Measurements from ENCODE around the gene NRXN3.

DNA sequence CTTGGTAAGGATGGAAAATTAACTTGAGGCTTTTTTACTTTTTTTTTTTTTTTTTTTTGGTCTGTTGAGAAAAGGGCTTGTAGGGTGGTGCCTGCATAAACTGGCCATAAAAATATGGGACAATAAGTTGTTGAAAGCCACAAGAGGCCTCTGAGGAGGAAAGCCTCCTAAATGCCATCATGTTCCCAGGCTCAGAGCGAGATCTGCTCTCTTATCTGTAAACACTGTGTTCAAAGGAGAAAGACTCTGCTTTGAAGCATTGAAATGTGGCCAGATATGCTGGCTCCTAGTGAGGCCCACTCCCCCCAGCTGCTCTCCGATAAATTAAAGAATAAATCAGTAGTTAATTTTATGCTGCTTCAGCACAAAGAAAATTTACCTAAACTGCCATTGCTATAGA lies 1536.2 kb downstream of the NRXN3 start:
- TF ChIP-seq CTCF (conservative IDR thresholded peaks at IDR 0.05) (no peak), EZH2 (IDR thresholded peaks at IDR 0.05; ENCODE audit: low read depth) (no peak)

Data from PC-9 (cell line).